NCI-H2227 (cell line): ENCODE data around the gene SLC39A13.

Experiments used
- DNase-seq: peaks from one replicate; lab custom pipeline; 2025; ENCODE audit not compliant: unreplicated experiment; lab: John Stamatoyannopoulos, UW

SLC39A13 gene

GRCh38 chr11:47400768-47401279, 7.6 kb upstream of the SLC39A13 start:
- DNase-seq = no peak

GRCh38 chr11:47403135-47403534, 5.3 kb upstream of the SLC39A13 start:
- DNase-seq = no peak

- no peak for DNase-seq
These were observed 4.8 kb upstream of the SLC39A13 start for GRCh38 chr11:47403571-47403970.

- no peak for DNase-seq
These were observed 1.3 kb upstream of the SLC39A13 start for GRCh38 chr11:47406896-47407745.

- no peak for DNase-seq
These were observed 429 bp downstream of the SLC39A13 start for GRCh38 chr11:47408598-47409439.

GRCh38 chr11:47409440-47410369, 1.3 kb downstream of the SLC39A13 start:
- peak; percentile 21 for DNase-seq

- DNase-seq = no peak
These were observed 2.2 kb downstream of the SLC39A13 start for GRCh38 chr11:47410370-47411264.

- DNase-seq = peak; percentile 61
These were observed 3.7 kb downstream of the SLC39A13 start for GRCh38 chr11:47411884-47412746.

GRCh38 chr11:47413351-47413750, 5.0 kb downstream of the SLC39A13 start:
- no peak for DNase-seq

GRCh38 chr11:47413908-47414684, 5.7 kb downstream of the SLC39A13 start:
- no peak for DNase-seq

GRCh38 chr11:47414685-47415070, 6.3 kb downstream of the SLC39A13 start:
- DNase-seq = no peak

GRCh38 chr11:47415091-47415854, 6.9 kb downstream of the SLC39A13 start:
- no peak for DNase-seq

GRCh38 chr11:47415949-47416472, 7.6 kb downstream of the SLC39A13 start:
- DNase-seq = no peak

GRCh38 chr11:47417712-47418111, 9.3 kb downstream of the SLC39A13 start:
- DNase-seq = no peak

GRCh38 chr11:47418454-47419259, 10.3 kb downstream of the SLC39A13 start:
- no peak for DNase-seq

GRCh38 chr11:47425611-47426010, 17.2 kb downstream of the SLC39A13 start:
- DNase-seq = no peak
